Fibroblast of villous mesenchyme (primary cell): ENCODE measurements around the gene PALM2AKAP2. TPM values are rescaled to one million over a fixed set of nuclear protein-coding genes. Genes with fewer than 3 reads are reported as not detected.

Experiments used
- DNase-seq: peaks from one replicate; pipeline ENCODE4 v3.0.0-alpha.2; 2010; ENCODE audit warnings: low read depth
- H3K4me3 ChIP-seq: 2 replicates; pipeline ENCODE4 v1.5.1; 2011; ENCODE audit warnings: low read depth, mild to moderate bottlenecking, low read length
- CTCF ChIP-seq: IDR thresholded peaks from 2 replicates; pipeline ENCODE4 v1.5.1; 2012; ENCODE audit warnings: low read depth, mild to moderate bottlenecking, low read length; ENCODE audit not compliant: insufficient read depth
- total RNA-seq: library from RNA; depleted of rRNA; stranded (reverse); fragments of >200 nt; gene quantifications from 2 replicates; pipeline ENCODE4 v1.2.3, GENCODE V29; 2012

PALM2AKAP2 gene
- total RNA-seq, 1 donor, result 31.5 TPM

- no peak for TF ChIP-seq CTCF
- H3K4me3 ChIP-seq, result no peak overlapping the region
- peak; percentile 75 for DNase-seq
These were observed 26.6 kb downstream of the PALM2AKAP2 start for GRCh38 chr9:109806506-109807115.

DNA sequence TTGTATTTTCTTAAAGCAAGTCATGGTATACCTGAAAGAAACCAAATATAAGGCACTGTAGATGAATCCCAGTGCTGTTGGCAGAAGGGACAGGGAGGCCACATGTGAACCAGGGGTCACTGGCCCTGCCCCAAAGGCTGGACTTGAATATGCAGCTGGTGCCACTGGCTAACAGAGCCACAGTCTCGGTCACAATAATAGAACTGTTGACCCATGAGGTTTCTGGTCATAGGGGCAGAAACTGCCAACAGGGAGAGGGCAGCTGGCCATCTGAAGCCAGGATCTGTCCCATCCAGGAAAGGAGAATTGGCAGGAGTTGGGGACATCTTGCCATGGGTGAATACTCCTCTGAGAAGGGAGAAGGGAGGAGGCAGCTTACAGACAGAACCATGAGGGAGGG, 31.9 kb downstream of the PALM2AKAP2 start:
- DNase-seq, result no peak
- H3K4me3 ChIP-seq, result no peak overlapping the region
- no peak for TF ChIP-seq CTCF

DNA sequence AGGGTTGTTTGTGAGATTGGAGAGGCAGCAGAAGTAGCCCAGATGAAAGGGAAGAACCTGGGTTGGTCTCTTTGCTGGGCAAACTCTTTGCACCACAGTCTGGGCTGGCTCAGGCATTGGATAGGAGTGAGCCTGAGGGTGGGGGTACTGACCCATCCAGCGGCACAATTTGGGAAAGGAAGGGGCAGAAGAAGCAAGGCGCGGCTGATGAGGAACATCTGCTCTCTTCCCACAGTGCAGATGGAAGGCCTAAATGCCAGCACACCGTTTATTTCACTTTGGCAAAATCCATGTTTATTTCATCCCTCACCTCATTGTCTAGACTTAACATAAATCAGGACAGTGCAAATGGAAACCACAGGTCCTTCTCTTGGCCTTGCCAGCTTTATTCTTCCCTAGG, 32.3 kb downstream of the PALM2AKAP2 start:
- TF ChIP-seq CTCF, result no peak
- no peak for DNase-seq
- no peak overlapping the region for H3K4me3 ChIP-seq

DNA sequence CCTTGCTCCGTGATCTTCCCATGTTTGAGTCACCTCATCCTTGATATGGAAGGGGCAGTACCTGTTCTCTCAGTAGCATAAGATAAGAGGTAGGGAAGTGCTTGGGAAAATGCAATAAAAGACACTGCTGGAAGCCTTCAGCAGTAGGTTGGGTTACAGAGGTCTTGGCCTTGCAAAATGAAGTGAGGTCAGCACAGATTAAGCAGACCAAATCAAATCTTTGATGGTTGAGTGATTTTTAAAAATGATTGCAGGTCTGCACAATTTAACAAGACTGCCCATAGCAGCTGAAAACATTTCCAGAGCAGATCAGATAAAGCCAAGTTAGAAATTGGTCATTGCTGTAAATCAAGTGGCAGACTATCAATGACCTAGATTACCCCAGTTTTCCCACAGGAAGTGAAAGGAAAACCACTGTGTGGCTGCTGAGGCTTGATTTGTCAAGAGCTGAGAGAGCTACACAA, 32.9 kb downstream of the PALM2AKAP2 start:
- TF ChIP-seq CTCF, result no peak
- H3K4me3 ChIP-seq, result no peak overlapping the region
- DNase-seq, result peak; percentile 43

DNA sequence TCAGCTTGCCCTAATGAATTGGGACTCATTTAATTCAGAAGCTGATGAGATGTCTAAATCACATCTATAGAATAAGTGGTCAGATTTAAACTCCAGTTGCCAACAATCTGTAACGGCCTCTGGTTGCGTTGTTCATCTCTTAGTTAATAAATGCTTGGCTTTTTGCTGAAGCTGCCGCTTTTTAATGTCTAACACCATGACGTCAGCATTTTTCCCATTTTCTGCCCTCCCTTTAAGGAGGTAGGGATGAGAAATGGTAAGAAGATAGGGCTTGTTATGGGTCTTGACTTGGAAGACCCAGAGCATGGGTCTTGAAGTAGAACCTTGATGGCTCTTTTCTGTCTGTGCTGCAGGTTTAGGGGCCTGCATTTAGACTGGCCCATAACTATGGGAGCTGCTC, 33.3 kb downstream of the PALM2AKAP2 start:
- TF ChIP-seq CTCF, result no peak
- no peak for DNase-seq
- H3K4me3 ChIP-seq, result no peak overlapping the region

DNA sequence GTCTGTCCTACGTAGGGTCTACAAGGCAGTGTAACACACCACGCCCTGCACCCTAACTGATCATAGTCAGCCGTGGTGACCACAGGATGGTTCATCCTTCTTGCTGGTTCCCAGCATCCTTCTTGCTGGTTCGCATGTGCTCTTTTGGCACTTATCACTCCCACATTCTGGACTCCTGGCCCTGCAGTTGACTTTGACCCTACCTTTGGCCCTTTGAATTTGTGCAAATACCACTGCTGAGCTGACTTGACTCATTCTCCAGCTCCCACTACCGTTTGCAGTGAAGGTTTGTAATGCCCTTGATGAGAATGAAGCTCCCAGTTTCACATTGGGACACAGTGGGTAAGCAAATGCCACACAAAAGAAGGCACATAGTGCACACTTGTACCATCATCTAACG, 33.8 kb downstream of the PALM2AKAP2 start:
- no peak for TF ChIP-seq CTCF
- no peak for DNase-seq
- no peak overlapping the region for H3K4me3 ChIP-seq
